ENCODE data around the gene CCDC85B. TPM values are rescaled to one million over a fixed set of nuclear protein-coding genes. Genes with fewer than 3 reads are reported as not detected.
A peak's percentile ranks its signal among the peaks of the same experiment; 100 is the strongest.

CCDC85B gene
- total and polyA plus RNA-seq, 8 donors, result 7.0 to 68.9 (median 29.7) TPM

GRCh38 chr11:65906602-65907001, 16.1 kb downstream of the CCDC85B start:
- WGBS, 5 donors, result 76 to 84% (median 81%) methylated on average over 5 of the region's 5 CpGs
- TF ChIP-seq EP300 (IDR thresholded peaks at IDR 0.05) (no peak), POLR2AphosphoS5 (IDR thresholded peaks at IDR 0.05) (no peak), CTCF (IDR thresholded peaks at IDR 0.05) (no peak), POLR2A (IDR thresholded peaks at IDR 0.05) (no peak)
- no peak for DNase-seq

GRCh38 chr11:65907878-65908277, 17.4 kb downstream of the CCDC85B start:
- Histone ChIP-seq H3K36me3 (no peaks in the 10 kb centered on the region), H3K4me1 (peaks cover 11 to 25% (median 12%) of the 10 kb centered on the region in 4 donors), H3K27me3 (no peaks in the 10 kb centered on the region), H3K27ac (no peak overlapping the region), H3K9me3 (no peaks in the 10 kb centered on the region), H3K4me3 (no peak overlapping the region)
- WGBS, 5 donors, result 76 to 93% (median 89%) methylated on average over 6 of the region's 6 CpGs
- DNase-seq, result no peak
- no peak for TF ChIP-seq EP300 (IDR thresholded peaks at IDR 0.05)
- no peak for TF ChIP-seq POLR2A (IDR thresholded peaks at IDR 0.05)
- intact Hi-C loops (cut with DNase I; ENCODE audit: low total_unique reads), result no loop called here

More at GRCh38 chr11:65906602-65907001, 16.1 kb downstream of the CCDC85B start:
- Histone ChIP-seq H3K9me3 (no peaks in the 10 kb centered on the region), H3K4me1 (peaks cover 5 to 12% (median 6%) of the 10 kb centered on the region in 4 donors), H3K36me3 (no peaks in the 10 kb centered on the region), H3K4me3 (no peak overlapping the region), H3K27me3 (no peaks in the 10 kb centered on the region), H3K27ac (no peak overlapping the region)
- intact Hi-C loops (cut with DNase I; ENCODE audit: low total_unique reads), result no loop called here

- peak in 1 of 2 donors; percentile 83 for DNase-seq
- TF ChIP-seq POLR2A (IDR thresholded peaks at IDR 0.05), result no peak
- TF ChIP-seq POLR2AphosphoS5 (IDR thresholded peaks at IDR 0.05), result peak in 2 of 3 donors; percentile 18 to 27
- TF ChIP-seq EP300 (IDR thresholded peaks at IDR 0.05), result no peak
- peak in 1 of 7 experiments; percentile 22 for TF ChIP-seq CTCF (IDR thresholded peaks at IDR 0.05)
- Histone ChIP-seq H3K27me3 (no peaks in the 10 kb centered on the region), H3K36me3 (no peaks in the 10 kb centered on the region), H3K27ac (peak overlapping the region; percentile 3 to 68 (median 21)), H3K4me1 (peaks cover 31 to 46% (median 35%) of the 10 kb centered on the region in 4 donors), H3K4me3 (no peak overlapping the region), H3K9me3 (no peaks in the 10 kb centered on the region)
- intact Hi-C loops (cut with DNase I; ENCODE audit: low total_unique reads), result no loop called here
- WGBS, 5 donors, result 19 to 29% (median 22%) methylated on average over 14 of the region's 14 CpGs
Observed at GRCh38 chr11:65911682-65912568, 21.5 kb downstream of the CCDC85B start.

- intact Hi-C loops (cut with DNase I; ENCODE audit: low total_unique reads), result no loop called here
- Histone ChIP-seq H3K4me1 (peaks cover 40 to 55% (median 45%) of the 10 kb centered on the region in 4 donors), H3K36me3 (peaks cover 0 to 6% (median 0%) of the 10 kb centered on the region in 4 donors), H3K4me3 (no peak overlapping the region), H3K9me3 (no peaks in the 10 kb centered on the region), H3K27ac (peak overlapping the region in 2 of 5 donors; percentile 26 to 29), H3K27me3 (no peaks in the 10 kb centered on the region)
- WGBS, 5 donors, result 25 to 61% (median 51%) methylated on average over 4 of the region's 4 CpGs
- peak in 1 of 2 donors; percentile 29 for DNase-seq
- TF ChIP-seq EP300 (IDR thresholded peaks at IDR 0.05), result no peak
- TF ChIP-seq POLR2AphosphoS5 (IDR thresholded peaks at IDR 0.05), result no peak
- no peak for TF ChIP-seq CTCF (IDR thresholded peaks at IDR 0.05)
- no peak for TF ChIP-seq POLR2A (IDR thresholded peaks at IDR 0.05)
Observed at GRCh38 chr11:65912845-65913244, 22.4 kb downstream of the CCDC85B start.
